Measurements from ENCODE around the gene RAG1.

DNA sequence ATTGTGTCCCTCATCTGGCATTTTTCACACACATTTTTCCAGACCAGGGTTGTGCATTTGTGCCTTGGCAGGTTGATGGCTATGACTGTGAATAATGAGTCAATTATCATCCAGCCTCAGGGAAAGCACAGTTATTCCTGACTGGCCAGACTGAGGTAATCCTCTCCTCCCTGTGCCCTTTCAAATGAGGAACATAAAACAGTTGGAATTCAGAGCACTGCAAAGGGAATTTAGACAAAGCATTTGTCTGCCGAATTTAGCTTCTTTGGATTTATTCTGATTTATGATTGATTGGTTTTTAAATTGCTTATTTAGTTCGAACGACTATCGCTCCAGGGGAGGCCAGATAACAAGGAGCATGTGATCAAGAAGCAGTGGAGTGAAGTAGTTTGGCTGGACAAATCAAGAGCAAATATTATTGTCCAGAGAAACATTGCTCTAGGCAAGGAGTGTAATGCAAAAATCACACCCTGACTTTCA, 61.0 kb downstream of the RAG1 start:
- TF ChIP-seq, protein P1, sequence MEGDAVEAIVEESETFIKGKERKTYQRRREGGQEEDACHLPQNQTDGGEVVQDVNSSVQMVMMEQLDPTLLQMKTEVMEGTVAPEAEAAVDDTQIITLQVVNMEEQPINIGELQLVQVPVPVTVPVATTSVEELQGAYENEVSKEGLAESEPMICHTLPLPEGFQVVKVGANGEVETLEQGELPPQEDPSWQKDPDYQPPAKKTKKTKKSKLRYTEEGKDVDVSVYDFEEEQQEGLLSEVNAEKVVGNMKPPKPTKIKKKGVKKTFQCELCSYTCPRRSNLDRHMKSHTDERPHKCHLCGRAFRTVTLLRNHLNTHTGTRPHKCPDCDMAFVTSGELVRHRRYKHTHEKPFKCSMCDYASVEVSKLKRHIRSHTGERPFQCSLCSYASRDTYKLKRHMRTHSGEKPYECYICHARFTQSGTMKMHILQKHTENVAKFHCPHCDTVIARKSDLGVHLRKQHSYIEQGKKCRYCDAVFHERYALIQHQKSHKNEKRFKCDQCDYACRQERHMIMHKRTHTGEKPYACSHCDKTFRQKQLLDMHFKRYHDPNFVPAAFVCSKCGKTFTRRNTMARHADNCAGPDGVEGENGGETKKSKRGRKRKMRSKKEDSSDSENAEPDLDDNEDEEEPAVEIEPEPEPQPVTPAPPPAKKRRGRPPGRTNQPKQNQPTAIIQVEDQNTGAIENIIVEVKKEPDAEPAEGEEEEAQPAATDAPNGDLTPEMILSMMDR (conservative IDR thresholded peaks at IDR 0.05; ENCODE audit: low read depth, low read length) = no peak
- no peak for TF ChIP-seq EZH2 (IDR thresholded peaks at IDR 0.05; ENCODE audit: borderline replicate concordance, low read depth, low read length, poor library complexity, severe bottlenecking)
